HG02852 (cell line): Measurements from ENCODE around the gene SENP8.

Experiments used
- ATAC-seq: cut with Tn5 transposase; IDR thresholded peaks from one replicate; pipeline ENCODE4 v1.9.1; 2021; ENCODE audit warnings: mild to moderate bottlenecking, moderate library complexity; ENCODE audit not compliant: unreplicated experiment

The SENP8 gene

GRCh38 chr15:72112805-72113204, 5.4 kb upstream of the SENP8 start:
- no peak for ATAC-seq

GRCh38 chr15:72113347-72114031, 4.7 kb upstream of the SENP8 start:
- ATAC-seq: no peak

- ATAC-seq: no peak
Observed at GRCh38 chr15:72116731-72117485, 1.3 kb upstream of the SENP8 start.

- peak; percentile 67 for ATAC-seq
Observed at GRCh38 chr15:72117486-72118016, 652 bp upstream of the SENP8 start.

- ATAC-seq: no peak
Observed at GRCh38 chr15:72124218-72124617, 6.0 kb downstream of the SENP8 start.

- ATAC-seq: no peak
Observed at GRCh38 chr15:72127724-72128322, 9.6 kb downstream of the SENP8 start.

DNA sequence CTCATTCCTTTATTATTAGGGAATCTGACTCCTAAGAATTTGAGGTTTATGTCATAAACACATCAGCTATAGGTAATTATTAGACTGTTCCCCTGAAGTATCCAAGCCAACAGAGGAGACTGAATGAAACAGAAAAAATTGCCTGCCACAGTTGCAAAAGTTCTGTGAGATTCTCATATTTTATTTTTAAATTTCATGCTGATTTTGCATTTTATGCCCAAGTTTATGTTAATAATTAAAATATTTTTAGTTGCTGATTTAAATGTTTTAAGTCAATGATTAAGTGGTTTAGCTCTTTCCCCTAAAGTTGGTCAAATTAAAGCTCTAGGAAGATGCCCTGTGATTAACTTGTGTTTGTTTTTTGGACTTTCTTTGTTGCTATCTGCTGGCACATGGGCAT, 10.2 kb downstream of the SENP8 start:
- no peak for ATAC-seq

GRCh38 chr15:72130272-72130671, 12.1 kb downstream of the SENP8 start:
- ATAC-seq: no peak

DNA sequence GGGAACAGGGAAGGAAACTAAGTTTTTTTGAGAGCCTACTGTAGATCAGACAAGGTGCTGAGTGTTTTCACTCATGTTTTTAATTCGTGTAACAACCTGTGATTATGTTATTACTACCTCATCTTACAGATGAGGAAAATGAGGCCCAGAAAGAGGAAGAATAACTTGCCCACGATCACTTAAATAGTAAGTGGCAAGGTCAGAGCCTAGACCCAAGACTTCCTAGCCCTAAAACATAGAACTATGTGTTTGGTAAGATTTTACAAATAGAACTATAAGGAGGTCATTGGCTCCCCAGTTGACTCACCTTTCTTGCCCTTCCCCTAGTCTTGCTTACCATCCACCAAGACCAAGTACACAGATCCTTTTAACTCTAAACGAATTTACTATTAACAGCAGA, 13.7 kb downstream of the SENP8 start:
- ATAC-seq: no peak

- no peak for ATAC-seq
Observed at GRCh38 chr15:72133211-72133610, 15.0 kb downstream of the SENP8 start.

GRCh38 chr15:72135719-72136118, 17.5 kb downstream of the SENP8 start:
- no peak for ATAC-seq

DNA sequence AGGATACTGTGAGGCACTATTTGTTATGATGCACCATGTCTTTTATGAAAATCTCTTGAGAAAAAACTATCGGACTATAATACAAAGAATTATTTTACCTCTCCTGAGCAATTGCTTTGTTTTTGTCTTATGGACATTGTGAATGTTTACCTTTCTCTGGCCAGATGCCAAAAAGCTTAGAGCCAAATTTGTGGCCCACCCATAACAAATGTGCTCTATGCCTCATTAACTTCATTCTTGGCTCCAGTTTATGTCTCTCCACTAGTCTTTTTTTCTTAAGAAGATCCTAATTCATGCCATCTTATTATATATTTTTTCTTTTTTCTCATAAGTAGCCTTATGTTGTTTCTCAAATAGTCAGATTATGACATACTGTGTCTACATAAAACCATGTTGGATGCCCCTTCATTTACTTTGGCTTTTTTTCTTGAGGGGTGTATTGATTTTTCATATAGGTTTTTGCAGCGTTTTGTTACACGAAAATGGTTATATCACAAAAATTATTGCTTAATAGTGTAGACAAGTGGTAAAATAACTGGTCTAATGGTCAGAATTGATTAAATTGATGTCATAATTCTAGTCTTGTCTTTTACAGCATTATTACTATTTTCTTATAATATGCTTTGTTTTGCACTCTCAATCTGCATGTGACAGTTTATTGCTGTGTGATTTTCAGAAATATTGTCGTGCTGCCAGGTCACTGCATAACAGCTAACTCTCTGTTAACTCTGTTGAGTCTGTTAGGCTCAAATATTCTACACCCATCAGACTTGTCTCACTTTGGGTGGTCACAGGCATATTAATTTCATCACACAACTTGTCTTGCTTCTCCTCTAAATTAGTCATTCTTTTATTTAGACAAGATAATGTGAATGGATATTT, 18.2 kb downstream of the SENP8 start:
- ATAC-seq: no peak

- no peak for ATAC-seq
Observed at GRCh38 chr15:72139667-72140066, 21.5 kb downstream of the SENP8 start.

GRCh38 chr15:72140088-72140487, 21.9 kb downstream of the SENP8 start:
- ATAC-seq: no peak

GRCh38 chr15:72141171-72142084, 23.2 kb downstream of the SENP8 start:
- peak; percentile 100 for ATAC-seq

GRCh38 chr15:72146221-72146620, 28.0 kb downstream of the SENP8 start:
- ATAC-seq: no peak

GRCh38 chr15:72146934-72147333, 28.7 kb downstream of the SENP8 start:
- no peak for ATAC-seq

DNA sequence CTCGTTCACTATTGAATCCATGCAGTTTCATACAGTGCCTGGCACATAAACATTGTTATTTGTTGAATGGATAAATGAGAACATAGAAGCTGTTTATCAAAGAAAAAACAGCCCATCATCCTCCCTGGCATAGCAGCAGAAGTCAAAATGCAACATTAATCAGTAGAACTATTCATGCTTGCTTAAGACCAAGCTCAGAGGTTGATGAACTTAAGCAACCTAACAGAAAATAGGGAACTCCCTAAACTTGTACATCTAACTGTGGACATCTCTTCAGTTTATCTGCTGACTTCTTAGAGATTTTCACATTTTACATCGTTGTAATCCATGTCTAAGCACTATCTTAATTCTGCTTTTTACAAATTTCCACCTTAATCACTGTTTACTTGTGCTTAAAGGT, 29.2 kb downstream of the SENP8 start:
- no peak for ATAC-seq

- no peak for ATAC-seq
Observed at GRCh38 chr15:72153269-72154000, 35.2 kb downstream of the SENP8 start.
